Uterus (tissue), 2 donors: Measurements from ENCODE around the gene SOCS7.
"Not testable (repeated sequence)": the region's sequence is repeated elsewhere in the genome, so short reads cannot be mapped to it uniquely, and the experiment has no call there.

Experiments used
- POLR2A ChIP-seq, 2 donors: fragments of 450-650 bp; IDR thresholded peaks; one replicate each; pipeline ENCODE4 v1.6.1; 2016; ENCODE audit warnings: antibody characterized with exemption in 2 of 2, mild to moderate bottlenecking in 1 of 2, moderate library complexity in 1 of 2
- TF ChIP-seq, protein P1 (sequence below), 4 experiments: fragments of 200-600 bp in 2 of 4; fragments of 450-650 bp in 2 of 4; sonication (generic) in 2 of 4; IDR thresholded peaks; one replicate each; pipeline ENCODE4 v1.5.1; 2016 to 2019; ENCODE audit warnings: antibody characterized with exemption in 4 of 4, mild to moderate bottlenecking in 2 of 4, moderate library complexity in 1 of 4

DNA sequence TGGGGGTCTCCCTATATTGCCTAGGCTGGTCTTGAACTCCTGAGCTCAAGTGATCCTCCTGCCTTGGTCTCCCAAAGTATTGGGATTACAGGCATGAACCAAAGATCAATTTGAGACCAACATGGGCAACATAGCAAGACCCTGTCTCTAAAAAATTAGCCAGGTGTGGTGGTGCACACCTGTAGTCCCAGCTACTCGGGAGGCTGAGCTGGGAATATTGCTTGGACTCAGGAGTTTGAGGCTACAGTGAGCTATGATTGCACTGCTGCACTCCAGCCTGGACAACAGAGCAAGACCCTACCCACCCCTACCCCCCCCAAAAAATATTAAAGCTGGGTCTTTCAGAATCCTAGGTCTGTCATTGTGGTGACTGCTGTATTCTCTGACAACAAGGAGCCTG lies 85.7 kb downstream of the SOCS7 start:
- TF ChIP-seq, protein P1, sequence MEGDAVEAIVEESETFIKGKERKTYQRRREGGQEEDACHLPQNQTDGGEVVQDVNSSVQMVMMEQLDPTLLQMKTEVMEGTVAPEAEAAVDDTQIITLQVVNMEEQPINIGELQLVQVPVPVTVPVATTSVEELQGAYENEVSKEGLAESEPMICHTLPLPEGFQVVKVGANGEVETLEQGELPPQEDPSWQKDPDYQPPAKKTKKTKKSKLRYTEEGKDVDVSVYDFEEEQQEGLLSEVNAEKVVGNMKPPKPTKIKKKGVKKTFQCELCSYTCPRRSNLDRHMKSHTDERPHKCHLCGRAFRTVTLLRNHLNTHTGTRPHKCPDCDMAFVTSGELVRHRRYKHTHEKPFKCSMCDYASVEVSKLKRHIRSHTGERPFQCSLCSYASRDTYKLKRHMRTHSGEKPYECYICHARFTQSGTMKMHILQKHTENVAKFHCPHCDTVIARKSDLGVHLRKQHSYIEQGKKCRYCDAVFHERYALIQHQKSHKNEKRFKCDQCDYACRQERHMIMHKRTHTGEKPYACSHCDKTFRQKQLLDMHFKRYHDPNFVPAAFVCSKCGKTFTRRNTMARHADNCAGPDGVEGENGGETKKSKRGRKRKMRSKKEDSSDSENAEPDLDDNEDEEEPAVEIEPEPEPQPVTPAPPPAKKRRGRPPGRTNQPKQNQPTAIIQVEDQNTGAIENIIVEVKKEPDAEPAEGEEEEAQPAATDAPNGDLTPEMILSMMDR (IDR thresholded peaks at IDR 0.05) = not testable (repeated sequence)
- not testable (repeated sequence) for TF ChIP-seq POLR2A (IDR thresholded peaks at IDR 0.05)
